ENCODE data around the gene CCNK.

DNA sequence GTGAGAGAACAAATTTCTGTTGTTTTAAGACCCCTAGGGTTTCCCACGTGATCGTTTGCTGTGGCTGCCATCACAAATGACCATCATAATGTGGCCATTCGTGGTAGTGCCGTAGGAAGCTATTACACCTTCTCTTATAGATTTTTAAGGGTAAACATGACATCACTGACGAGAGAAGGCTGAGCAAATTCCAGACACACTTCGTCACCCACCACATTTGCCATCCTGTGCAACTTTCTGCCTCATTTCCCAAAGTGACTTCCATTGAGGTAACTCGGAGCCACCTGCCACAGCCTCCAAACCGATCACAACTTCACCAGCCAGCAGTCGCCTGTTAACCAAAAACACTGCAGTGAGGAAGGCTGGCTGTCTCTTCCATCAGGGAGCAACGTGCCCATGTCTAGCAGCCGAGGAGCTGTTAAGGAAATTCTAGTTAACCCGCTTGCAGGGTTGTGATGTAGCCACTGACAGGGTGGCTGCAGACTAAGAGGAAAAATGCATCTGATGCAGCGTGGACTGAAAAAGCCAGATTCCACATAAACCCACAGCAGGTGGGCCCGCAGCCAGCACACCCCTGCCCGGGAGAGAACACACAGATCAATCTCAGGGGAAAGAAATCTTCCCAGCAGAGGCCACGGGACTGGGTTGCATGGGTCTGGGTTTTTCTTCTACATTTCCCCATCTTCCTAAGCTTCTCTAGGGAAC lies 78.2 kb downstream of the CCNK start:
- TF ChIP-seq, protein P1, sequence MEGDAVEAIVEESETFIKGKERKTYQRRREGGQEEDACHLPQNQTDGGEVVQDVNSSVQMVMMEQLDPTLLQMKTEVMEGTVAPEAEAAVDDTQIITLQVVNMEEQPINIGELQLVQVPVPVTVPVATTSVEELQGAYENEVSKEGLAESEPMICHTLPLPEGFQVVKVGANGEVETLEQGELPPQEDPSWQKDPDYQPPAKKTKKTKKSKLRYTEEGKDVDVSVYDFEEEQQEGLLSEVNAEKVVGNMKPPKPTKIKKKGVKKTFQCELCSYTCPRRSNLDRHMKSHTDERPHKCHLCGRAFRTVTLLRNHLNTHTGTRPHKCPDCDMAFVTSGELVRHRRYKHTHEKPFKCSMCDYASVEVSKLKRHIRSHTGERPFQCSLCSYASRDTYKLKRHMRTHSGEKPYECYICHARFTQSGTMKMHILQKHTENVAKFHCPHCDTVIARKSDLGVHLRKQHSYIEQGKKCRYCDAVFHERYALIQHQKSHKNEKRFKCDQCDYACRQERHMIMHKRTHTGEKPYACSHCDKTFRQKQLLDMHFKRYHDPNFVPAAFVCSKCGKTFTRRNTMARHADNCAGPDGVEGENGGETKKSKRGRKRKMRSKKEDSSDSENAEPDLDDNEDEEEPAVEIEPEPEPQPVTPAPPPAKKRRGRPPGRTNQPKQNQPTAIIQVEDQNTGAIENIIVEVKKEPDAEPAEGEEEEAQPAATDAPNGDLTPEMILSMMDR (IDR thresholded peaks at IDR 0.05), result no peak
- TF ChIP-seq POLR2A (IDR thresholded peaks at IDR 0.05) (no peak), POLR2AphosphoS5 (IDR thresholded peaks at IDR 0.05) (no peak)
